WTC11 (cell line): Measurements from ENCODE around the gene PPFIBP2. TPM values are rescaled to one million over a fixed set of nuclear protein-coding genes. Genes with fewer than 3 reads are reported as not detected.

Experiments used
- ATAC-seq: fragments of 200-7000 bp; cut with Tn5 transposase; 2 replicates; pipeline ENCODE4 v1.10.0; 2021; ENCODE audit warnings: mild to moderate bottlenecking, moderate library complexity
- CTCF ChIA-PET: fragments of 300-600 bp; sonication (Branson Sonifier 250); formaldehyde crosslinking; loops from one replicate; lab custom pipeline; 2021; ENCODE audit warnings: antibody characterized with exemption; lab: Charles Lee
- POLR2A ChIA-PET: fragments of 350-600 bp; sonication (Branson Sonifier 250); formaldehyde crosslinking; loops from one replicate; lab custom pipeline; 2021; ENCODE audit warnings: antibody characterized with exemption; lab: Charles Lee
- DNase-seq: peaks from one replicate; pipeline ENCODE4 v3.0.0; 2021; ENCODE audit warnings: low spot score
- H3K27ac Mint-ChIP-seq: 2 replicates; pipeline ENCODE4 v1.8.0; 2021; ENCODE audit warnings: mixed read lengths
- H3K27me3 Mint-ChIP-seq: 2 replicates; pipeline ENCODE4 v1.8.0; 2021; ENCODE audit warnings: low read depth, mild to moderate bottlenecking, moderate library complexity, mixed read lengths
- H3K36me3 Mint-ChIP-seq: 2 replicates; pipeline ENCODE4 v1.8.0; 2021; ENCODE audit warnings: mixed read lengths
- H3K4me1 Mint-ChIP-seq: 2 replicates; pipeline ENCODE4 v1.8.0; 2022; ENCODE audit warnings: mixed read lengths
- H3K4me3 Mint-ChIP-seq: 2 replicates; pipeline ENCODE4 v1.8.0; 2021; ENCODE audit warnings: mild to moderate bottlenecking, moderate library complexity, mixed read lengths
- H3K9me3 Mint-ChIP-seq: 2 replicates; pipeline ENCODE4 v1.8.0; 2021; ENCODE audit warnings: mixed read lengths
- AR ChIP-seq: fragments of 250-450 bp; sonication (Bioruptor Pico); IDR thresholded peaks from 2 replicates; pipeline ENCODE4 v1.9.0; 2021; ENCODE audit warnings: mild to moderate bottlenecking
- FOXK1 ChIP-seq: sonication (generic); formaldehyde crosslinking; IDR thresholded peaks from 2 replicates; pipeline ENCODE4 v1.8.0; 2022; ENCODE audit warnings: mild to moderate bottlenecking, moderate library complexity, missing genetic modification reagents
- GRHL2 ChIP-seq: fragments of 250-450 bp; sonication (Bioruptor Pico); IDR thresholded peaks from 2 replicates; pipeline ENCODE4 v1.8.0; 2022; ENCODE audit warnings: mild to moderate bottlenecking, moderate library complexity; ENCODE audit not compliant: insufficient replicate concordance, severe bottlenecking
- GTF2I ChIP-seq: fragments of 250-450 bp; sonication (Bioruptor Pico); conservative IDR thresholded peaks from 2 replicates; pipeline ENCODE4 v1.4.0; 2021; ENCODE audit warnings: mild to moderate bottlenecking
- JAZF1 ChIP-seq: fragments of 250-450 bp; sonication (Bioruptor Pico); IDR thresholded peaks from 2 replicates; pipeline ENCODE4 v1.9.0; 2021; ENCODE audit warnings: moderate library complexity, mild to moderate bottlenecking, inconsistent platforms
- JUN ChIP-seq: sonication (generic); formaldehyde crosslinking; IDR thresholded peaks from 2 replicates; pipeline ENCODE4 v1.8.0; 2023; ENCODE audit warnings: mild to moderate bottlenecking, missing genetic modification reagents
- KAT7 ChIP-seq: sonication (generic); formaldehyde crosslinking; IDR thresholded peaks from 2 replicates; pipeline ENCODE4 v1.8.1; 2023; ENCODE audit warnings: missing genetic modification reagents, mild to moderate bottlenecking, borderline replicate concordance
- MXD4 ChIP-seq: fragments of 250-450 bp; sonication (Bioruptor Pico); IDR thresholded peaks from 2 replicates; pipeline ENCODE4 v1.8.0; 2021; ENCODE audit warnings: mild to moderate bottlenecking, moderate library complexity, borderline replicate concordance
- NR1H2 ChIP-seq: sonication (generic); formaldehyde crosslinking; IDR thresholded peaks from 2 replicates; pipeline ENCODE4 v1.9.0; 2021; ENCODE audit warnings: mild to moderate bottlenecking, moderate library complexity, missing genetic modification reagents
- PREB ChIP-seq: sonication (generic); formaldehyde crosslinking; IDR thresholded peaks from 2 replicates; pipeline ENCODE4 v1.8.1; 2022; ENCODE audit warnings: mild to moderate bottlenecking, missing genetic modification reagents, moderate library complexity, borderline replicate concordance
- SMAD3 ChIP-seq: sonication (generic); formaldehyde crosslinking; IDR thresholded peaks from 2 replicates; pipeline ENCODE4 v1.8.0; 2022; ENCODE audit warnings: missing genetic modification reagents, mild to moderate bottlenecking, borderline replicate concordance
- ZBTB21 ChIP-seq: sonication (generic); formaldehyde crosslinking; IDR thresholded peaks from 2 replicates; pipeline ENCODE4 v1.8.1; 2023; ENCODE audit warnings: mild to moderate bottlenecking, missing genetic modification reagents, borderline replicate concordance
- ZNF138 ChIP-seq: sonication (generic); formaldehyde crosslinking; conservative IDR thresholded peaks from 2 replicates; pipeline ENCODE4 v1.8.1; 2022; ENCODE audit warnings: mild to moderate bottlenecking, moderate library complexity, missing genetic modification reagents
- ZNF232 ChIP-seq: sonication (generic); formaldehyde crosslinking; IDR thresholded peaks from 2 replicates; pipeline ENCODE4 v1.8.0; 2022; ENCODE audit warnings: mild to moderate bottlenecking, missing genetic modification reagents
- ZNF317 ChIP-seq: sonication (generic); formaldehyde crosslinking; IDR thresholded peaks from 2 replicates; pipeline ENCODE4 v1.8.1; 2023; ENCODE audit warnings: low read depth, mild to moderate bottlenecking, moderate library complexity, missing genetic modification reagents, borderline replicate concordance
- total RNA-seq: library from RNA; stranded (reverse); gene quantifications from 3 replicates; pipeline ENCODE4 v1.2.3, GENCODE V29; 2021
- TF ChIP-seq, protein P1 (sequence below): sonication (generic); formaldehyde crosslinking; IDR thresholded peaks from 2 replicates; pipeline ENCODE4 v1.8.1; 2023; ENCODE audit warnings: mild to moderate bottlenecking, missing genetic modification reagents
- TF ChIP-seq, protein P2 (sequence below): fragments of 250-450 bp; sonication (Bioruptor Pico); IDR thresholded peaks from 2 replicates; pipeline ENCODE4 v1.9.0; 2021; ENCODE audit warnings: mild to moderate bottlenecking, borderline replicate concordance

The PPFIBP2 gene
- total RNA-seq, 1 experiment from 2014 or later = 21.4 TPM

DNA sequence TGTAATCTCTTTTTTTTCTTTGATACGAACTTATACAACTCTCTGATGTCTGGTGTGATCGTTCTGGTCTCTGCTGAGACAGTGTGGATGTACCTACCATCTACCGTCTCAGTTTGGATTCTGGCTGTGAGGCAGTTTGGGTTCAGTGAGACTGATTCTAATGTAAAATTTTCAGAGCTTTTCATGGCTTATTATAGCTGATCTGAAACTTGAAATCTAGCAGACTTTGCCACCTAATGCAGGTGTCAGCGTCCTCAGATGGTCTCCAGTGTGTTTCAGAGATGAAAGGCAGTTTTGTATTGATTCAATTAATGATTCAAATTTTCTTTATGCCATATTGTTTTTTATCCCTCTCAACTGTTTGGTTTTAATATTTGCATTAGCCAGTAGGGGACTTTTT lies 35.9 kb downstream of the PPFIBP2 start:
- Mint-ChIP-seq H3K4me3 (no peak overlapping the region), H3K9me3 (no peaks in the 10 kb centered on the region)
- TF ChIP-seq ZNF317 = no peak
- TF ChIP-seq GRHL2 = no peak
- no peak for TF ChIP-seq KAT7
- TF ChIP-seq PREB (CRISPR knock-in tag) = no peak
- TF ChIP-seq ZNF232 (CRISPR knock-in tag) = no peak
- TF ChIP-seq SMAD3 (CRISPR knock-in tag) = no peak
- TF ChIP-seq ZBTB21 (CRISPR knock-in tag) = no peak
- TF ChIP-seq, protein P1, sequence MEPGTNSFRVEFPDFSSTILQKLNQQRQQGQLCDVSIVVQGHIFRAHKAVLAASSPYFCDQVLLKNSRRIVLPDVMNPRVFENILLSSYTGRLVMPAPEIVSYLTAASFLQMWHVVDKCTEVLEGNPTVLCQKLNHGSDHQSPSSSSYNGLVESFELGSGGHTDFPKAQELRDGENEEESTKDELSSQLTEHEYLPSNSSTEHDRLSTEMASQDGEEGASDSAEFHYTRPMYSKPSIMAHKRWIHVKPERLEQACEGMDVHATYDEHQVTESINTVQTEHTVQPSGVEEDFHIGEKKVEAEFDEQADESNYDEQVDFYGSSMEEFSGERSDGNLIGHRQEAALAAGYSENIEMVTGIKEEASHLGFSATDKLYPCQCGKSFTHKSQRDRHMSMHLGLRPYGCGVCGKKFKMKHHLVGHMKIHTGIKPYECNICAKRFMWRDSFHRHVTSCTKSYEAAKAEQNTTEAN (CRISPR knock-in tag) = no peak
- TF ChIP-seq ZNF138 (CRISPR knock-in tag) = no peak
- TF ChIP-seq, all 79 proteins: peak for 0
- H3K27me3 Mint-ChIP-seq = no peaks in the 10 kb centered on the region
- H3K27ac Mint-ChIP-seq = no peak overlapping the region
- DNase-seq (no peak), ATAC-seq (no peak)
- H3K4me1 Mint-ChIP-seq = peaks cover 45% of the 10 kb centered on the region
- POLR2A ChIA-PET = no interaction called here
- CTCF ChIA-PET = interaction anchor here (0.8 to 4.4 kb wide), 8 partner anchors 16 to 117 kb away, joined by 3 to 23 read pairs (median 7); partner anchors contain the start of gene PPFIBP2
- no peaks in the 10 kb centered on the region for H3K36me3 Mint-ChIP-seq

- no peak for ATAC-seq
- H3K9me3 Mint-ChIP-seq = no peaks in the 10 kb centered on the region
Observed at GRCh38 chr11:7551571-7551970, 37.8 kb downstream of the PPFIBP2 start.

GRCh38 chr11:7552666-7553065 lies 38.9 kb downstream of the PPFIBP2 start:
- no peak for ATAC-seq
- POLR2A ChIA-PET = no interaction called here
- Mint-ChIP-seq H3K27ac (no peak overlapping the region), H3K27me3 (no peaks in the 10 kb centered on the region), H3K36me3 (no peaks in the 10 kb centered on the region; the same call in 1 of the 2 replicates), H3K4me3 (no peak overlapping the region), H3K9me3 (no peaks in the 10 kb centered on the region), H3K4me1 (peaks cover 26% of the 10 kb centered on the region)
- TF ChIP-seq MXD4 (no peak), JUN (CRISPR knock-in tag) (no peak), GTF2I (CRISPR knock-in tag) (no peak), JAZF1 (CRISPR knock-in tag) (no peak), FOXK1 (CRISPR knock-in tag) (no peak), AR (CRISPR knock-in tag) (no peak)
- CTCF ChIA-PET = interaction anchor here (1.2 to 1.8 kb wide), 3 partner anchors 9 to 105 kb away, joined by 3 to 8 read pairs (median 3); no protein-coding TSS in a partner anchor
- no peak for DNase-seq

More at GRCh38 chr11:7551571-7551970, 37.8 kb downstream of the PPFIBP2 start:
- Mint-ChIP-seq H3K27me3 (no peaks in the 10 kb centered on the region), H3K4me1 (peaks cover 37% of the 10 kb centered on the region), H3K36me3 (no peaks in the 10 kb centered on the region; the same call in 1 of the 2 replicates), H3K27ac (no peak overlapping the region), H3K4me3 (no peak overlapping the region)
- CTCF ChIA-PET = interaction anchor here (1.2 to 4.4 kb wide), 4 partner anchors 20 to 106 kb away, joined by 3 to 23 read pairs (median 10); partner anchors contain the start of gene PPFIBP2
- POLR2A ChIA-PET = no interaction called here
- no peak for DNase-seq
- TF ChIP-seq NR1H2 = no peak
- TF ChIP-seq, protein P2, sequence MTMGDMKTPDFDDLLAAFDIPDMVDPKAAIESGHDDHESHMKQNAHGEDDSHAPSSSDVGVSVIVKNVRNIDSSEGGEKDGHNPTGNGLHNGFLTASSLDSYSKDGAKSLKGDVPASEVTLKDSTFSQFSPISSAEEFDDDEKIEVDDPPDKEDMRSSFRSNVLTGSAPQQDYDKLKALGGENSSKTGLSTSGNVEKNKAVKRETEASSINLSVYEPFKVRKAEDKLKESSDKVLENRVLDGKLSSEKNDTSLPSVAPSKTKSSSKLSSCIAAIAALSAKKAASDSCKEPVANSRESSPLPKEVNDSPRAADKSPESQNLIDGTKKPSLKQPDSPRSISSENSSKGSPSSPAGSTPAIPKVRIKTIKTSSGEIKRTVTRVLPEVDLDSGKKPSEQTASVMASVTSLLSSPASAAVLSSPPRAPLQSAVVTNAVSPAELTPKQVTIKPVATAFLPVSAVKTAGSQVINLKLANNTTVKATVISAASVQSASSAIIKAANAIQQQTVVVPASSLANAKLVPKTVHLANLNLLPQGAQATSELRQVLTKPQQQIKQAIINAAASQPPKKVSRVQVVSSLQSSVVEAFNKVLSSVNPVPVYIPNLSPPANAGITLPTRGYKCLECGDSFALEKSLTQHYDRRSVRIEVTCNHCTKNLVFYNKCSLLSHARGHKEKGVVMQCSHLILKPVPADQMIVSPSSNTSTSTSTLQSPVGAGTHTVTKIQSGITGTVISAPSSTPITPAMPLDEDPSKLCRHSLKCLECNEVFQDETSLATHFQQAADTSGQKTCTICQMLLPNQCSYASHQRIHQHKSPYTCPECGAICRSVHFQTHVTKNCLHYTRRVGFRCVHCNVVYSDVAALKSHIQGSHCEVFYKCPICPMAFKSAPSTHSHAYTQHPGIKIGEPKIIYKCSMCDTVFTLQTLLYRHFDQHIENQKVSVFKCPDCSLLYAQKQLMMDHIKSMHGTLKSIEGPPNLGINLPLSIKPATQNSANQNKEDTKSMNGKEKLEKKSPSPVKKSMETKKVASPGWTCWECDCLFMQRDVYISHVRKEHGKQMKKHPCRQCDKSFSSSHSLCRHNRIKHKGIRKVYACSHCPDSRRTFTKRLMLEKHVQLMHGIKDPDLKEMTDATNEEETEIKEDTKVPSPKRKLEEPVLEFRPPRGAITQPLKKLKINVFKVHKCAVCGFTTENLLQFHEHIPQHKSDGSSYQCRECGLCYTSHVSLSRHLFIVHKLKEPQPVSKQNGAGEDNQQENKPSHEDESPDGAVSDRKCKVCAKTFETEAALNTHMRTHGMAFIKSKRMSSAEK = no peak
- TF ChIP-seq, all 79 proteins: peak for 0
